Measurements from ENCODE around the gene CETP. TPM values are rescaled to one million over a fixed set of nuclear protein-coding genes. Genes with fewer than 3 reads are reported as not detected.
A peak's percentile ranks its signal among the peaks of the same experiment; 100 is the strongest.

Gene CETP
- total and polyA plus RNA-seq, 9 of the 15 experiments (the other 6 are each of a cell fraction or from before 2014, with no cell fraction given), result 0.07 to 0.11 TPM; not detected in 7

DNA sequence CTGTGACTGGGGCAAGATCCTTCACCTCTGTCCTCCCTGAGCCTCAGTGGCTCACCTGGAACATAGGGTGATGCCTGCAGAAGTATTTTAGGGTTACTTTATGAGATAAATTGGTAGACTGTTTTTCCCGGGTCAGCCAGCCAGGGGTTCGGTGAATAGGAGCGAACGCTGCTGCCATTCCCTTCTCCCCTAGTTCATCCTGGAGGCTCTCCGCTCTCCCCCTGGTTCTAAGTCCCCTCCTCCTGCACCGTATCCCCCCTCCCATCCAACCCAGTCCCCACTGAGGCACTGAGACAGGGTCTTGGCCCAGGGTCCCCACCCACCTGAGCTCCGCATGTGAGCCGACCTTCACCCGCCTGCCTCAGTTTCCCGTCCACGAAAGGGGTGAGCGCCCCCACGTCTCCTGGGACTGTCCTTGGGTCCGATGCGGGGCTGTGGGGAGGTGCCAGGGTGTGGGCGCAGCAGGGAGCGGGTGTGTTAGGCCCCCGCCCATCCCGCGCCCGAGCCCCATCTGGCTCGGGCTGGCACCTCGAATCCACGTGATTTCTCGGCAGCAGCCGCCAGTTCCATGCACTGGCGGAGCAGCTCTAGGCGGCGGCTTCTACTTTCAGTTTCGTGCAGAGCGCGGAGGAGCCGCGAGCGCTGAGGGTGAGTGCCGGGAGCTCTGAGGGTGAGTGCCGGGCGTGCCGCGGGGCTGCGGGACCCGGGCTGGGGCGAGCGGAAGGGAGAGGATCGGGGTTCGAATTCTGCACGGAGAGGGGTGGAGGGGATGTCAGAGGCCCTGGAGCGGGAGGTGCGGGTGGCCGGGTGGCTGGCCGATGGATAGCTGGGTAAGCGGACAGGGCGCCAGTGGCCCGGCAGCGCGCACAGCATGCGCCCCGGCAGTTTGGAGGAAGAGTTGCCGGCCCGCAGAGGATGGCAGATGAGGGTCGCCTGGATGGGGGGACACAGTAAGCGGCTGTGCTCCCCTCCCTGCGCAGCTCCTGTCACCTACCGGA lies 27.5 kb downstream of the CETP start, which contains the start of gene NLRC5:
Gene NLRC5, plus strand, starts transcription at position 610 of the 998 bp plus-strand sequence. CDS start 31,156 bp downstream, outside the sequence.
- Histone ChIP-seq H3K27ac (ENCODE audit: extremely low read depth, low read depth, low read length) (no peak within 1 kb of the TSS), H3K36me3 (ENCODE audit: control insufficient read depth, insufficient read depth, low read length) (no peaks in the 10 kb centered on the region), H3K27me3 (ENCODE audit: control insufficient read depth in 2 of 2, insufficient read depth in 2 of 2, low read length in 2 of 2) (peaks cover 32 to 58% of the 10 kb centered on the region in 2 experiments), H3K9me1 (ENCODE audit: control insufficient read depth, insufficient read depth, low read length) (no peaks in the 10 kb centered on the region), H3K4me1 (replicated peaks in 1 of 2; ENCODE audit: control insufficient read depth in 2 of 2, insufficient read depth in 2 of 2, low read length in 2 of 2) (peaks cover 0 to 14% of the 10 kb centered on the region in 2 experiments; a peak in 3 of 5 replicates), H3K9me3 (replicated peaks; ENCODE audit: control insufficient read depth, insufficient read depth, low read depth, low read length) (no peaks in the 10 kb centered on the region), H3K9ac (ENCODE audit: insufficient read depth in 1 of 2, low read depth in 2 of 2, low read length in 2 of 2) (peak within 1 kb of the TSS in 1 of 2 experiments; percentile 56; a peak in 1 of 4 replicates), H3K4me3 (no peak within 1 kb of the TSS), H3K79me2 (ENCODE audit: control insufficient read depth, insufficient read depth, low read length) (no peaks in the 10 kb centered on the region), H3K4me2 (ENCODE audit: insufficient read depth, low read length) (no peak within 1 kb of the TSS), H4K20me1 (replicated peaks; ENCODE audit: control insufficient read depth, insufficient read depth, low read length) (peaks cover 4% of the 10 kb centered on the region), H2AFZ (ENCODE audit: low read depth, low read length) (no peak within 1 kb of the TSS)
- DNase-seq (ENCODE audit: extremely low read depth in 1 of 4, low spot score in 3 of 4) (no peak), ATAC-seq (peak; percentile 61), FAIRE-seq (no peak)
- 5% methylated on average over 46 of the region's 64 CpGs for WGBS (ENCODE audit: insufficient coverage, low coverage, missing lambda C conversion rate)
- ChIA-PET CTCF (ENCODE audit: low intra/inter-chr PET ratio) (no interaction called here), POLR2A (interaction anchor here (0.6 to 1.0 kb wide), 2 partner anchors 50 kb away, joined by 3 read pairs; no protein-coding TSS in a partner anchor)
- BruUV-seq (replicated peaks), result no TSS peak
- intact Hi-C loops (cut with micrococcal nuclease), result no loop called here
- in situ Hi-C loops (cut with MboI), result no loop called here
- peak; percentile 41; the same call in 1 of the 2 replicates for TF ChIP-seq L3MBTL2 (IDR thresholded peaks at IDR 0.05)
- TF ChIP-seq, protein P1, sequence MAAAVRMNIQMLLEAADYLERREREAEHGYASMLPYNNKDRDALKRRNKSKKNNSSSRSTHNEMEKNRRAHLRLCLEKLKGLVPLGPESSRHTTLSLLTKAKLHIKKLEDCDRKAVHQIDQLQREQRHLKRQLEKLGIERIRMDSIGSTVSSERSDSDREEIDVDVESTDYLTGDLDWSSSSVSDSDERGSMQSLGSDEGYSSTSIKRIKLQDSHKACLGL (CRISPR knock-in tag; IDR thresholded peaks at IDR 0.05; ENCODE audit: borderline replicate concordance, poor library complexity, severe bottlenecking), result no peak
- no peak for TF ChIP-seq SNRNP70 (optimal IDR thresholded peaks at IDR 0.05; ENCODE audit: low read depth, low read length)
- TF ChIP-seq PCBP1 (IDR thresholded peaks at IDR 0.05; ENCODE audit: low read depth, low read length, poor library complexity, severe bottlenecking), result peak; percentile 37
- TF ChIP-seq ZNF408 (CRISPR knock-in tag; IDR thresholded peaks at IDR 0.05; ENCODE audit: low read depth), result no peak
- TF ChIP-seq ZNF696 (CRISPR knock-in tag; conservative IDR thresholded peaks at IDR 0.05), result no peak
- no peak for TF ChIP-seq ARID2 (IDR thresholded peaks at IDR 0.05)
- TF ChIP-seq, protein P2, sequence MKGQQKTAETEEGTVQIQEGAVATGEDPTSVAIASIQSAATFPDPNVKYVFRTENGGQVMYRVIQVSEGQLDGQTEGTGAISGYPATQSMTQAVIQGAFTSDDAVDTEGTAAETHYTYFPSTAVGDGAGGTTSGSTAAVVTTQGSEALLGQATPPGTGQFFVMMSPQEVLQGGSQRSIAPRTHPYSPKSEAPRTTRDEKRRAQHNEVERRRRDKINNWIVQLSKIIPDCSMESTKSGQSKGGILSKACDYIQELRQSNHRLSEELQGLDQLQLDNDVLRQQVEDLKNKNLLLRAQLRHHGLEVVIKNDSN (CRISPR knock-in tag; IDR thresholded peaks at IDR 0.05), result no peak; the same call in 1 of the 2 replicates
- no peak for TF ChIP-seq RHOXF2B (CRISPR knock-in tag; conservative IDR thresholded peaks at IDR 0.05)
- no peak for TF ChIP-seq RBM17 (IDR thresholded peaks at IDR 0.05; ENCODE audit: borderline replicate concordance, low read depth, low read length)
- 0 out of 2 replicates have a peak, but pooled peaks have one; percentile 14 for TF ChIP-seq EZH2 (IDR thresholded peaks at IDR 0.05; ENCODE audit: borderline replicate concordance, low read depth, low read length)
- peak in 1 of 3 experiments; percentile 7 for TF ChIP-seq YY1 (IDR thresholded peaks at IDR 0.05; ENCODE audit: borderline replicate concordance in 1 of 3, control insufficient read depth in 1 of 3, extremely low read depth in 1 of 3, insufficient read depth in 3 of 3, insufficient read length in 1 of 3, insufficient replicate concordance in 2 of 3, low read depth in 1 of 3, low read length in 2 of 3)
- peak; percentile 18; the same call in 1 of the 2 replicates for TF ChIP-seq BHLHE40 (IDR thresholded peaks at IDR 0.05; ENCODE audit: low read length)

Measured in K562 (cell line).